Endodermal cell (in vitro differentiated cells): ENCODE results near the gene DNAJA4. TPM values are rescaled to one million over a fixed set of nuclear protein-coding genes. Genes with fewer than 3 reads are reported as not detected.

Experiments used
- DNase-seq: peaks from one replicate; pipeline ENCODE4 v3.0.0-alpha.2; 2017
- H3K27ac ChIP-seq: 2 replicates; pipeline ENCODE4 v1.5.1; 2013; ENCODE audit warnings: mild to moderate bottlenecking, low read depth, low read length, moderate library complexity
- H3K27me3 ChIP-seq: 2 replicates; pipeline ENCODE4 v1.6.1; 2013; ENCODE audit warnings: mild to moderate bottlenecking, low read length, moderate library complexity; ENCODE audit not compliant: insufficient read depth, control insufficient read depth, poor library complexity, severe bottlenecking
- H3K36me3 ChIP-seq: 2 replicates; pipeline ENCODE4 v1.7.0; 2013; ENCODE audit warnings: mild to moderate bottlenecking, low read length, moderate library complexity; ENCODE audit not compliant: control insufficient read depth, insufficient read depth
- H3K4me1 ChIP-seq: one replicate; pipeline ENCODE4 v1.7.0; 2013; ENCODE audit warnings: low read length; ENCODE audit not compliant: control insufficient read depth, insufficient read depth
- H3K4me3 ChIP-seq: 2 replicates; pipeline ENCODE4 v1.5.1; 2013; ENCODE audit warnings: mild to moderate bottlenecking, low read length, moderate library complexity
- H3K9ac ChIP-seq: 2 replicates; pipeline ENCODE4 v1.6.1; 2013; ENCODE audit warnings: mild to moderate bottlenecking, low read length, moderate library complexity; ENCODE audit not compliant: poor library complexity, severe bottlenecking; ENCODE audit errors: extremely low read depth
- H3K9me3 ChIP-seq: 2 replicates; pipeline ENCODE4 v1.6.1; 2013; ENCODE audit warnings: mild to moderate bottlenecking, low read length, moderate library complexity; ENCODE audit not compliant: control insufficient read depth
- H3K27ac Mint-ChIP-seq: 2 replicates; pipeline ENCODE4 v1.8.0; 2020; ENCODE audit warnings: mixed read lengths
- H3K27me3 Mint-ChIP-seq: 2 replicates; pipeline ENCODE4 v1.8.0; 2021; ENCODE audit warnings: mild to moderate bottlenecking, mixed read lengths; ENCODE audit not compliant: insufficient read depth
- H3K36me3 Mint-ChIP-seq: 2 replicates; pipeline ENCODE4 v1.8.0; 2020; ENCODE audit warnings: low read depth, mixed read lengths
- H3K4me1 Mint-ChIP-seq: 2 replicates; pipeline ENCODE4 v1.8.0; 2020; ENCODE audit warnings: mixed read lengths
- H3K4me3 Mint-ChIP-seq: 2 replicates; pipeline ENCODE4 v1.8.0; 2020; ENCODE audit warnings: mild to moderate bottlenecking, moderate library complexity, mixed read lengths
- H3K9me3 Mint-ChIP-seq: 2 replicates; pipeline ENCODE4 v1.8.0; 2020; ENCODE audit warnings: mild to moderate bottlenecking, mixed read lengths
- CTCF ChIP-seq: fragments of 200-600 bp; sonication (generic); conservative IDR thresholded peaks from 2 replicates; pipeline ENCODE4 v1.5.0; 2021; ENCODE audit warnings: antibody characterized with exemption, mild to moderate bottlenecking
- WGBS, 2 experiments: methylation state at CpG; one replicate each; pipeline versions ENCODE4 v1.1.5 to v1.1.7; 2013; ENCODE audit warnings: missing lambda C conversion rate in 2 of 2, mixed read lengths in 1 of 2; ENCODE audit not compliant: insufficient coverage in 1 of 2, insufficient read length in 1 of 2; 5-methylcytosine and 5-hydroxymethylcytosine counted together
- total RNA-seq, 2 donors: library from RNA; stranded (reverse); fragmentation: NEBNext Ultra II Directional in 1 of 2; extraction: Animal tissue kit (Norgen Biotek cat#: 25700) in 1 of 2; gene quantifications; 2 replicates in 1 of 2; 3 replicates in 1 of 2; pipeline ENCODE4 v1.2.1, GENCODE V29; 2021

Gene DNAJA4
- total RNA-seq, 2 donors from 2014 or later: 4.9 to 18.5 TPM

- no peak overlapping the region for H3K9ac ChIP-seq
- Mint-ChIP-seq H3K4me1 (peaks cover 11% of the 10 kb centered on the region), H3K36me3 (no peaks in the 10 kb centered on the region), H3K27me3 (no peaks in the 10 kb centered on the region), H3K9me3 (peaks cover 13% of the 10 kb centered on the region), H3K4me3 (no peak overlapping the region), H3K27ac (no peak overlapping the region)
- H3K4me1 ChIP-seq: peaks cover 2% of the 10 kb centered on the region
- TF ChIP-seq CTCF: no peak
- no peaks in the 10 kb centered on the region for H3K36me3 ChIP-seq
- DNase-seq: no peak
- no peaks in the 10 kb centered on the region for H3K27me3 ChIP-seq
- no peak overlapping the region for H3K27ac ChIP-seq
- H3K9me3 ChIP-seq: no peaks in the 10 kb centered on the region
- WGBS, 2 experiments: 82% methylated on average over 1 of the region's 1 CpG; no CpG with 5 or more reads in 1 of the 2 experiments
- no peak overlapping the region for H3K4me3 ChIP-seq
Measured at GRCh38 chr15:78247911-78248310, 16.5 kb upstream of the DNAJA4 start.

- WGBS, 2 experiments: 93 to 94% methylated on average over 5 of the region's 5 CpGs
- H3K27ac ChIP-seq: no peak overlapping the region
Measured at GRCh38 chr15:78249131-78249530, 15.2 kb upstream of the DNAJA4 start.

GRCh38 chr15:78251136-78251535 lies 13.2 kb upstream of the DNAJA4 start:
- no peak overlapping the region for H3K4me3 Mint-ChIP-seq
- H3K9me3 ChIP-seq: no peaks in the 10 kb centered on the region
- peaks cover 5% of the 10 kb centered on the region for H3K9me3 Mint-ChIP-seq
- H3K4me1 Mint-ChIP-seq: no peaks in the 10 kb centered on the region
- H3K36me3 ChIP-seq: no peaks in the 10 kb centered on the region
- 79% methylated on average over 6 to 9 of the region's 9 CpGs for WGBS, 2 experiments
- H3K4me3 ChIP-seq: no peak overlapping the region
- no peaks in the 10 kb centered on the region for H3K4me1 ChIP-seq
- H3K27me3 ChIP-seq: no peaks in the 10 kb centered on the region
- no peaks in the 10 kb centered on the region for H3K36me3 Mint-ChIP-seq
- no peaks in the 10 kb centered on the region for H3K27me3 Mint-ChIP-seq
- H3K9ac ChIP-seq: no peak overlapping the region
- no peak overlapping the region for H3K27ac ChIP-seq
- no peak overlapping the region for H3K27ac Mint-ChIP-seq
- TF ChIP-seq CTCF: no peak
- DNase-seq: no peak

More at GRCh38 chr15:78249131-78249530, 15.2 kb upstream of the DNAJA4 start:
- no peak for TF ChIP-seq CTCF
- H3K9me3 Mint-ChIP-seq: peaks cover 13% of the 10 kb centered on the region
- H3K9ac ChIP-seq: no peak overlapping the region
- DNase-seq: no peak
- no peaks in the 10 kb centered on the region for H3K27me3 ChIP-seq
- no peaks in the 10 kb centered on the region for H3K4me1 Mint-ChIP-seq
- no peak overlapping the region for H3K27ac Mint-ChIP-seq
- no peak overlapping the region for H3K4me3 ChIP-seq
- no peaks in the 10 kb centered on the region for H3K27me3 Mint-ChIP-seq
- no peaks in the 10 kb centered on the region for H3K36me3 Mint-ChIP-seq
- no peak overlapping the region for H3K4me3 Mint-ChIP-seq
- peaks cover under 1% of the 10 kb centered on the region for H3K4me1 ChIP-seq
- no peaks in the 10 kb centered on the region for H3K36me3 ChIP-seq
- H3K9me3 ChIP-seq: no peaks in the 10 kb centered on the region
